Astrocyte of the cerebellum (primary cell): Measurements from ENCODE around the gene STARD8.

Source experiments
- DNase-seq: peaks from one replicate; pipeline ENCODE4 v3.0.0-alpha.2; 2011; ENCODE audit warnings: low read depth
- H3K4me3 ChIP-seq: 2 replicates; pipeline ENCODE4 v1.5.1; 2011; ENCODE audit warnings: mild to moderate bottlenecking, low read depth, low read length, moderate library complexity
- CTCF ChIP-seq: IDR thresholded peaks from 2 replicates; pipeline ENCODE4 v1.5.1; 2012; ENCODE audit warnings: low read length, low read depth, moderate library complexity, mild to moderate bottlenecking; ENCODE audit errors: missing control alignments
- in situ Hi-C: cut with HindIII; loops from 2 replicates; pipeline ENCODE4 v1.10.0; 2017; ENCODE audit warnings: low sequenced_read_pairs

STARD8 gene

GRCh38 chrX:68749426-68749825 is 102.0 kb downstream of the STARD8 start:
- no peak for TF ChIP-seq CTCF
- in situ Hi-C loops = no loop called here
- DNase-seq = no peak
- no peak overlapping the region for H3K4me3 ChIP-seq

GRCh38 chrX:68750316-68750715 is 102.8 kb downstream of the STARD8 start:
- no peak for DNase-seq
- no peak overlapping the region for H3K4me3 ChIP-seq
- in situ Hi-C loops = no loop called here
- no peak for TF ChIP-seq CTCF

- in situ Hi-C loops = no loop called here
- DNase-seq = no peak
- H3K4me3 ChIP-seq = no peak overlapping the region
- no peak for TF ChIP-seq CTCF
Observed at GRCh38 chrX:68751372-68751771, 103.9 kb downstream of the STARD8 start.

- DNase-seq = no peak
- in situ Hi-C loops = no loop called here
- no peak overlapping the region for H3K4me3 ChIP-seq
- no peak for TF ChIP-seq CTCF
Observed at GRCh38 chrX:68753218-68753617, 105.8 kb downstream of the STARD8 start.

- no peak overlapping the region for H3K4me3 ChIP-seq
- no peak for DNase-seq
- in situ Hi-C loops = no loop called here
- TF ChIP-seq CTCF = no peak
Observed at GRCh38 chrX:68754406-68754805, 106.9 kb downstream of the STARD8 start.

GRCh38 chrX:68755616-68756125 is 108.2 kb downstream of the STARD8 start:
- in situ Hi-C loops = no loop called here
- DNase-seq = no peak

More at GRCh38 chrX:68755616-68756125, 108.2 kb downstream of the STARD8 start:
- H3K4me3 ChIP-seq = no peak overlapping the region
- no peak for TF ChIP-seq CTCF
